Endodermal cell (in vitro differentiated cells): ENCODE data around the gene MAT2A. TPM values are rescaled to one million over a fixed set of nuclear protein-coding genes. Genes with fewer than 3 reads are reported as not detected.

Experiments
- DNase-seq: peaks from one replicate; pipeline ENCODE4 v3.0.0-alpha.2; 2017
- H3K27ac ChIP-seq: 2 replicates; pipeline ENCODE4 v1.5.1; 2013; ENCODE audit warnings: mild to moderate bottlenecking, low read depth, low read length, moderate library complexity
- H3K27me3 ChIP-seq: 2 replicates; pipeline ENCODE4 v1.6.1; 2013; ENCODE audit warnings: mild to moderate bottlenecking, low read length, moderate library complexity; ENCODE audit not compliant: insufficient read depth, control insufficient read depth, poor library complexity, severe bottlenecking
- H3K36me3 ChIP-seq: 2 replicates; pipeline ENCODE4 v1.7.0; 2013; ENCODE audit warnings: mild to moderate bottlenecking, low read length, moderate library complexity; ENCODE audit not compliant: control insufficient read depth, insufficient read depth
- H3K4me1 ChIP-seq: one replicate; pipeline ENCODE4 v1.7.0; 2013; ENCODE audit warnings: low read length; ENCODE audit not compliant: control insufficient read depth, insufficient read depth
- H3K4me3 ChIP-seq: 2 replicates; pipeline ENCODE4 v1.5.1; 2013; ENCODE audit warnings: mild to moderate bottlenecking, low read length, moderate library complexity
- H3K9ac ChIP-seq: 2 replicates; pipeline ENCODE4 v1.6.1; 2013; ENCODE audit warnings: mild to moderate bottlenecking, low read length, moderate library complexity; ENCODE audit not compliant: poor library complexity, severe bottlenecking; ENCODE audit errors: extremely low read depth
- H3K9me3 ChIP-seq: 2 replicates; pipeline ENCODE4 v1.6.1; 2013; ENCODE audit warnings: mild to moderate bottlenecking, low read length, moderate library complexity; ENCODE audit not compliant: control insufficient read depth
- H3K27ac Mint-ChIP-seq: 2 replicates; pipeline ENCODE4 v1.8.0; 2020; ENCODE audit warnings: mixed read lengths
- H3K27me3 Mint-ChIP-seq: 2 replicates; pipeline ENCODE4 v1.8.0; 2021; ENCODE audit warnings: mild to moderate bottlenecking, mixed read lengths; ENCODE audit not compliant: insufficient read depth
- H3K36me3 Mint-ChIP-seq: 2 replicates; pipeline ENCODE4 v1.8.0; 2020; ENCODE audit warnings: low read depth, mixed read lengths
- H3K4me1 Mint-ChIP-seq: 2 replicates; pipeline ENCODE4 v1.8.0; 2020; ENCODE audit warnings: mixed read lengths
- H3K4me3 Mint-ChIP-seq: 2 replicates; pipeline ENCODE4 v1.8.0; 2020; ENCODE audit warnings: mild to moderate bottlenecking, moderate library complexity, mixed read lengths
- H3K9me3 Mint-ChIP-seq: 2 replicates; pipeline ENCODE4 v1.8.0; 2020; ENCODE audit warnings: mild to moderate bottlenecking, mixed read lengths
- whole genome bisulfite sequencing, 2 experiments: methylation state at CpG; one replicate each; pipeline versions ENCODE4 v1.1.5 to v1.1.7; 2013; ENCODE audit warnings: missing lambda C conversion rate in 2 of 2, mixed read lengths in 1 of 2; ENCODE audit not compliant: insufficient coverage in 1 of 2, insufficient read length in 1 of 2; 5-methylcytosine and 5-hydroxymethylcytosine counted together
- total RNA-seq, 2 donors: library from RNA; stranded (reverse); fragmentation: NEBNext Ultra II Directional in 1 of 2; extraction: Animal tissue kit (Norgen Biotek cat#: 25700) in 1 of 2; gene quantifications; 2 replicates in 1 of 2; 3 replicates in 1 of 2; pipeline ENCODE4 v1.2.1, GENCODE V29; 2021
- TF ChIP-seq, protein P1 (sequence below): fragments of 200-600 bp; sonication (generic); conservative IDR thresholded peaks from 2 replicates; pipeline ENCODE4 v1.5.0; 2021; ENCODE audit warnings: antibody characterized with exemption, mild to moderate bottlenecking

The MAT2A gene
- total RNA-seq, 2 donors from 2014 or later, result 171 to 267 TPM

DNA sequence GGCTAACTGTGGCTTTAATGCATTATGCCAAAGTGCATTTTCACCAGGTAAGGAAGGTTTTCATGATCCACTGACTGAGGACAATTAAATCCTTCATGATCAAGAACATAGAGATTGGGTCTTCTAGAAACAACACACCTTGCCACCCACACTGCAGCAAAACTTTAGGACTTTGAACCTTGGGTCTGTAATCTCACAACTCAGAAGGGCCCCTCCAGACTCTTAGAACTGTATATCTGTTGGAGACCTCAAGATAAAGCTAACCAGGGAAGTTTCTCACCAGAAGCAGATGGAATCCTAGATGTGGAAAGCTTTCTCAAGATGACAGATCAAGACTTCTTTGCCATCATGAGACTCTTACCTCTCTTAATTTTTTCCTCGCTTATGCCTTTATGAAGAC is 42.5 kb upstream of the MAT2A start:
- H3K9ac ChIP-seq, result no peak overlapping the region
- no peaks in the 10 kb centered on the region for H3K27me3 Mint-ChIP-seq
- peaks cover 3% of the 10 kb centered on the region for H3K9me3 Mint-ChIP-seq
- H3K9me3 ChIP-seq, result no peaks in the 10 kb centered on the region
- TF ChIP-seq, protein P1, sequence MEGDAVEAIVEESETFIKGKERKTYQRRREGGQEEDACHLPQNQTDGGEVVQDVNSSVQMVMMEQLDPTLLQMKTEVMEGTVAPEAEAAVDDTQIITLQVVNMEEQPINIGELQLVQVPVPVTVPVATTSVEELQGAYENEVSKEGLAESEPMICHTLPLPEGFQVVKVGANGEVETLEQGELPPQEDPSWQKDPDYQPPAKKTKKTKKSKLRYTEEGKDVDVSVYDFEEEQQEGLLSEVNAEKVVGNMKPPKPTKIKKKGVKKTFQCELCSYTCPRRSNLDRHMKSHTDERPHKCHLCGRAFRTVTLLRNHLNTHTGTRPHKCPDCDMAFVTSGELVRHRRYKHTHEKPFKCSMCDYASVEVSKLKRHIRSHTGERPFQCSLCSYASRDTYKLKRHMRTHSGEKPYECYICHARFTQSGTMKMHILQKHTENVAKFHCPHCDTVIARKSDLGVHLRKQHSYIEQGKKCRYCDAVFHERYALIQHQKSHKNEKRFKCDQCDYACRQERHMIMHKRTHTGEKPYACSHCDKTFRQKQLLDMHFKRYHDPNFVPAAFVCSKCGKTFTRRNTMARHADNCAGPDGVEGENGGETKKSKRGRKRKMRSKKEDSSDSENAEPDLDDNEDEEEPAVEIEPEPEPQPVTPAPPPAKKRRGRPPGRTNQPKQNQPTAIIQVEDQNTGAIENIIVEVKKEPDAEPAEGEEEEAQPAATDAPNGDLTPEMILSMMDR, result no peak
- H3K4me1 Mint-ChIP-seq, result peaks cover 9% of the 10 kb centered on the region
- no peaks in the 10 kb centered on the region for H3K27me3 ChIP-seq
- 92% methylated on average over 1 of the region's 1 CpG; no CpG with 5 or more reads in 1 of the 2 experiments for WGBS, 2 experiments
- no peaks in the 10 kb centered on the region for H3K4me1 ChIP-seq
- H3K4me3 ChIP-seq, result no peak overlapping the region
- H3K27ac ChIP-seq, result no peak overlapping the region
- H3K36me3 ChIP-seq, result no peaks in the 10 kb centered on the region
- no peak overlapping the region for H3K27ac Mint-ChIP-seq
- no peaks in the 10 kb centered on the region for H3K36me3 Mint-ChIP-seq
- DNase-seq, result no peak
- H3K4me3 Mint-ChIP-seq, result no peak overlapping the region

DNA sequence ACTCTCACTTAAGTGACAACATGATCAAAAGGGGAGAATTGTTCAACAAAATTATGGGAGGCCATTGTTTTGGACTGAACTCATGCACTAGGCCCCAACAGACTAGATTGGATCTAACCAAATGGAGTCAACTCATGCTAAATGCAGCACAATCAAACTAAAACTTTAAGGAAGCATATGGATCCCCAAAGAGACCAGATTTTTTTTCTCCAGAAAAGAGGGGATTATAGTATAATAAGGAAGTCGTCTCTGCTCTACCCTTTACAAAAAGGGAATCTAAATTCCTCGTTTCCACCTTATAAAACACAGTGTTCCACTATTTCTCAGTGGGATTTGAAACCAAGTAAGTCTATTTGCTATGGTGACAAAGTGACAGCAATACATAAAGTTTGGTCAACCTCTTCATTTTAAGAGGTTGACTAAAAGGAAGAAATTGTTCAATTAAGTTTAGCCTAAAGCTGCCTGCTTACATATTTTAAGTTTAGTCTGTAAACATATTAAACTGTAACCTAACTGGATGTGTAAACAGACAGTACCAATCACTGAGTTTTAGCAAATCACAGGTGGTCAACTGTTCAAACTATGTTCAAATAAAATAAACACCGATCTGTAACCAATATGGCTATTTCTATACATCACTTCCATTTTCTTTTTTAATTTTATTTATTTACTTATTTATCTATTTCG is 40.9 kb upstream of the MAT2A start:
- Histone ChIP-seq H3K36me3 (no peaks in the 10 kb centered on the region), H3K27me3 (no peaks in the 10 kb centered on the region), H3K4me3 (no peak overlapping the region), H3K9ac (no peak overlapping the region), H3K9me3 (no peaks in the 10 kb centered on the region), H3K4me1 (no peaks in the 10 kb centered on the region), H3K27ac (no peak overlapping the region)
- WGBS, 2 experiments, result 95 to 100% methylated on average over 1 to 4 of the region's 4 CpGs
- TF ChIP-seq, protein P1, result no peak
- H3K9me3 Mint-ChIP-seq, result peaks cover 3% of the 10 kb centered on the region
- DNase-seq, result no peak
- H3K36me3 Mint-ChIP-seq, result no peaks in the 10 kb centered on the region
- no peaks in the 10 kb centered on the region for H3K27me3 Mint-ChIP-seq
- H3K27ac Mint-ChIP-seq, result no peak overlapping the region
- H3K4me1 Mint-ChIP-seq, result peaks cover 9% of the 10 kb centered on the region
- H3K4me3 Mint-ChIP-seq, result no peak overlapping the region

DNA sequence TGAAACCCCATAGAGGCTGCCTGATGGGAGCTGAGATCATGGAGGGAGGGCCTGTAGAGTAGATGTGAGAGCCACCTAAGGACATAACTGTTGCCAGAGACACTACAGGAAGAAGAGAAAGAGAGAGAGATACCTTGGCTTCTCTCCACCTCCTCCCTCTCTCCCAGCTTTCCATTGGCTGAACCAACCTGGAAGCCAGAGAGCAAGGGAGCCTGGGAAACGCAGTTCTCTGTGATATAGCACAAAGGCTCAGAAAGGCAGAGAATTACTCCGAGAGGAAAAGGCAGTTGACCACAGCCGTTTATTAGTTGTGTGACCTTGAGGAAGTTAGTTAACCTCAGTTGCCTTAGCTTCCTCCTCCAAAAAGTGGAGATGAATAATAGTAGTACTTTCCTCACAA is 37.7 kb upstream of the MAT2A start:
- peak; percentile 65 for DNase-seq
- 87 to 88% methylated on average over 1 to 3 of the region's 3 CpGs for WGBS, 2 experiments
- H3K27me3 Mint-ChIP-seq, result peaks cover 2% of the 10 kb centered on the region

More for the DNA sequence above, 37.7 kb upstream of the MAT2A start:
- Histone ChIP-seq H3K4me3 (no peak overlapping the region), H3K27ac (no peak overlapping the region), H3K36me3 (no peaks in the 10 kb centered on the region), H3K4me1 (no peaks in the 10 kb centered on the region), H3K9ac (no peak overlapping the region), H3K27me3 (no peaks in the 10 kb centered on the region), H3K9me3 (no peaks in the 10 kb centered on the region)
- Mint-ChIP-seq H3K4me3 (no peak overlapping the region), H3K4me1 (peaks cover 13% of the 10 kb centered on the region), H3K36me3 (no peaks in the 10 kb centered on the region), H3K27ac (no peak overlapping the region), H3K9me3 (peaks cover 3% of the 10 kb centered on the region)
- TF ChIP-seq, protein P1, result no peak
